HG03097 (cell line): Measurements from ENCODE around the gene KATNBL1.
"Not testable (repeated sequence)": the region's sequence is repeated elsewhere in the genome, so short reads cannot be mapped to it uniquely, and the experiment has no call there.

ENCODE experiments used
- ATAC-seq: cut with Tn5 transposase; IDR thresholded peaks from one replicate; pipeline ENCODE4 v1.9.1; 2021; ENCODE audit not compliant: unreplicated experiment, low FRiP score

KATNBL1 gene

GRCh38 chr15:34120420-34120819 lies 89.5 kb downstream of the KATNBL1 start:
- ATAC-seq, result not testable (repeated sequence)

GRCh38 chr15:34119291-34119690 lies 90.6 kb downstream of the KATNBL1 start:
- ATAC-seq, result no peak

- ATAC-seq, result no peak
Observed at GRCh38 chr15:34116620-34117019, 93.3 kb downstream of the KATNBL1 start.

GRCh38 chr15:34114739-34115138 lies 95.2 kb downstream of the KATNBL1 start:
- no peak for ATAC-seq

- ATAC-seq, result no peak
Observed at GRCh38 chr15:34114215-34114614, 95.7 kb downstream of the KATNBL1 start.

- ATAC-seq, result no peak
Observed at GRCh38 chr15:34111488-34111887, 98.4 kb downstream of the KATNBL1 start.

GRCh38 chr15:34109797-34110663 lies 99.9 kb downstream of the KATNBL1 start:
- no peak for ATAC-seq

GRCh38 chr15:34107315-34107714 lies 102.6 kb downstream of the KATNBL1 start:
- no peak for ATAC-seq

GRCh38 chr15:34106423-34106822 lies 103.5 kb downstream of the KATNBL1 start:
- no peak for ATAC-seq

- no peak for ATAC-seq
Observed at GRCh38 chr15:34102175-34102925, 107.5 kb downstream of the KATNBL1 start.

- ATAC-seq, result peak; percentile 95
Observed at GRCh38 chr15:34101366-34102174, 108.3 kb downstream of the KATNBL1 start, which contains the start of the genes EMC7 and PGBD4. TSS of gene EMC7 (minus strand) at chr15:34101862. CDS start at chr15:34101839, 23 bp downstream. TSS of gene PGBD4 (plus strand) at chr15:34102083. CDS start at chr15:34102532, 449 bp downstream.

GRCh38 chr15:34099914-34100313 lies 110.0 kb downstream of the KATNBL1 start:
- ATAC-seq, result no peak
